Measurements from ENCODE around the gene DEFB113.

- peak in 1 of 3 experiments; percentile 30 for TF ChIP-seq CTCF (optimal IDR thresholded peaks at IDR 0.05 in 1 of 3, IDR thresholded peaks at IDR 0.05 in 1 of 3, conservative IDR thresholded peaks at IDR 0.05 in 1 of 3; ENCODE audit: extremely low read depth in 1 of 3, insufficient read depth in 2 of 3, low read length in 3 of 3)
- TF ChIP-seq EZH2 (IDR thresholded peaks at IDR 0.05; ENCODE audit: low read length), result no peak
These were observed 45.6 kb downstream of the DEFB113 start for GRCh38 chr6:49923826-49924225.
